GM12878 (cell line): ENCODE results near the gene TGDS. TPM values are rescaled to one million over a fixed set of nuclear protein-coding genes. Genes with fewer than 3 reads are reported as not detected.

Source experiments
- BACH1 ChIP-seq: fragments of 450-650 bp; IDR thresholded peaks from 2 replicates; pipeline ENCODE4 v1.6.1; 2017; ENCODE audit warnings: mild to moderate bottlenecking, borderline replicate concordance
- CBX3 ChIP-seq: fragments of 200-600 bp; sonication (generic); IDR thresholded peaks from 2 replicates; pipeline ENCODE4 v1.6.1; 2016; ENCODE audit warnings: low read depth, borderline replicate concordance
- DPF2 ChIP-seq: fragments of 450-650 bp; IDR thresholded peaks from 2 replicates; pipeline ENCODE4 v1.6.1; 2017; ENCODE audit warnings: mild to moderate bottlenecking
- EGR1 ChIP-seq, 2 experiments: IDR thresholded peaks; 1 replicate in 1 of 2; 2 replicates in 1 of 2; pipeline ENCODE4 v1.6.1; 2011 to 2012; ENCODE audit warnings: low read depth in 2 of 2, low read length in 2 of 2, borderline replicate concordance in 1 of 2, mild to moderate bottlenecking in 1 of 2, moderate library complexity in 1 of 2
- HCFC1 ChIP-seq: fragments of 150-350 bp; IDR thresholded peaks from 2 replicates; pipeline ENCODE4 v1.6.1; 2014; ENCODE audit warnings: low read length
- JUND ChIP-seq: IDR thresholded peaks from 2 replicates; pipeline ENCODE4 v1.6.1; 2012; ENCODE audit warnings: low read depth, mild to moderate bottlenecking, low read length, improper control_type of control experiment, moderate library complexity
- LARP7 ChIP-seq: fragments of 450-650 bp; IDR thresholded peaks from 2 replicates; pipeline ENCODE4 v1.6.1; 2017; ENCODE audit warnings: mild to moderate bottlenecking
- NFYB ChIP-seq: IDR thresholded peaks from 2 replicates; pipeline ENCODE4 v1.6.1; 2011; ENCODE audit warnings: low read depth, mild to moderate bottlenecking, low read length, improper control_type of control experiment, moderate library complexity; ENCODE audit not compliant: insufficient read depth
- POLR2AphosphoS5 ChIP-seq: IDR thresholded peaks from 2 replicates; pipeline ENCODE4 v1.6.1; 2011; ENCODE audit warnings: mild to moderate bottlenecking, low read length, inconsistent platforms
- POU2F2 ChIP-seq: IDR thresholded peaks from 3 replicates; pipeline ENCODE4 v1.6.1; 2011; ENCODE audit warnings: low read depth, mild to moderate bottlenecking, low read length, borderline replicate concordance
- RB1 ChIP-seq: fragments of 450-650 bp; formaldehyde crosslinking; IDR thresholded peaks from 2 replicates; pipeline ENCODE4 v1.6.1; 2017; ENCODE audit warnings: mild to moderate bottlenecking, borderline replicate concordance
- RCOR1 ChIP-seq: conservative IDR thresholded peaks from 2 replicates; pipeline ENCODE4 v1.6.1; 2012; ENCODE audit warnings: low read depth, low read length, improper control_type of control experiment
- SMAD5 ChIP-seq: IDR thresholded peaks from 2 replicates; pipeline ENCODE4 v1.6.1; 2016; ENCODE audit warnings: antibody characterized with exemption, low read depth
- SMARCA5 ChIP-seq: fragments of 450-650 bp; IDR thresholded peaks from 2 replicates; pipeline ENCODE4 v1.6.1; 2017; ENCODE audit warnings: mild to moderate bottlenecking
- SP1 ChIP-seq: IDR thresholded peaks from one replicate; pipeline ENCODE4 v1.6.1; 2011; ENCODE audit warnings: low read depth, low read length
- SUPT20H ChIP-seq: IDR thresholded peaks from 2 replicates; pipeline ENCODE4 v1.6.1; 2011; ENCODE audit warnings: low read depth, mild to moderate bottlenecking, low read length, moderate library complexity, borderline replicate concordance; ENCODE audit not compliant: control insufficient read depth
- TBL1XR1 ChIP-seq: IDR thresholded peaks from 2 replicates; pipeline ENCODE4 v1.6.1; 2012; ENCODE audit warnings: low read depth, low read length, improper control_type of control experiment
- TCF12 ChIP-seq: IDR thresholded peaks from 2 replicates; pipeline ENCODE4 v1.6.1; 2011; ENCODE audit warnings: low read depth, mild to moderate bottlenecking, low read length
- ZNF207 ChIP-seq: fragments of 450-650 bp; IDR thresholded peaks from 2 replicates; pipeline ENCODE4 v1.6.1; 2014; ENCODE audit warnings: antibody characterized with exemption, mild to moderate bottlenecking, borderline replicate concordance
- polyA plus RNA-seq, 11 experiments: library from polyadenylated mRNA; depleted of rRNA in 4 of 11; unstranded in 6 of 11; stranded (reverse) in 5 of 11; fragments of >200 nt; fragmentation: Nextera tagmentation in 4 of 11; fragmentation: Illumina TruSeq in 1 of 11; extraction: Ambion mirVana in 4 of 11; extraction: Trizol in 1 of 11; gene quantifications; 1 replicate in 1 of 11; 2 replicates in 10 of 11; pipeline versions ENCODE4 v1.2.1 to v1.2.3, GENCODE V29; 2011 to 2016; ENCODE audit warnings: inconsistent platforms in 2 of 11, missing spikeins in 2 of 11, low read depth in 1 of 11
- total RNA-seq, 4 experiments: library from RNA; depleted of rRNA in 3 of 4; stranded (reverse); fragments of >200 nt in 3 of 4; fragmentation: Illumina TruSeq in 1 of 4; extraction: Trizol in 1 of 4; gene quantifications; 2 replicates each; pipeline versions ENCODE4 v1.2.1 to v1.2.3, GENCODE V29; 2013 to 2021
- TF ChIP-seq, protein P1 (sequence below): fragments of 450-650 bp; conservative IDR thresholded peaks from 2 replicates; pipeline ENCODE4 v1.6.1; 2017; ENCODE audit warnings: mild to moderate bottlenecking, moderate library complexity
- TF ChIP-seq, protein P2 (sequence below): IDR thresholded peaks from 2 replicates; pipeline ENCODE4 v1.6.1; 2012; ENCODE audit warnings: low read depth, low read length, improper control_type of control experiment
- TF ChIP-seq, protein P3 (sequence below): fragments of 450-650 bp; IDR thresholded peaks from 2 replicates; pipeline ENCODE4 v1.6.1; 2017; ENCODE audit warnings: borderline replicate concordance
- TF ChIP-seq, protein P4 (sequence below): fragments of 450-650 bp; IDR thresholded peaks from 2 replicates; pipeline ENCODE4 v1.6.1; 2018; ENCODE audit warnings: mild to moderate bottlenecking, low read depth, moderate library complexity; ENCODE audit not compliant: partially characterized antibody

TGDS gene
- total and polyA plus RNA-seq, 10 of the 15 experiments (the other 5 are each of a cell fraction or from before 2014, with no cell fraction given) = 13.1 to 44.3 (median 23.8) TPM

DNA sequence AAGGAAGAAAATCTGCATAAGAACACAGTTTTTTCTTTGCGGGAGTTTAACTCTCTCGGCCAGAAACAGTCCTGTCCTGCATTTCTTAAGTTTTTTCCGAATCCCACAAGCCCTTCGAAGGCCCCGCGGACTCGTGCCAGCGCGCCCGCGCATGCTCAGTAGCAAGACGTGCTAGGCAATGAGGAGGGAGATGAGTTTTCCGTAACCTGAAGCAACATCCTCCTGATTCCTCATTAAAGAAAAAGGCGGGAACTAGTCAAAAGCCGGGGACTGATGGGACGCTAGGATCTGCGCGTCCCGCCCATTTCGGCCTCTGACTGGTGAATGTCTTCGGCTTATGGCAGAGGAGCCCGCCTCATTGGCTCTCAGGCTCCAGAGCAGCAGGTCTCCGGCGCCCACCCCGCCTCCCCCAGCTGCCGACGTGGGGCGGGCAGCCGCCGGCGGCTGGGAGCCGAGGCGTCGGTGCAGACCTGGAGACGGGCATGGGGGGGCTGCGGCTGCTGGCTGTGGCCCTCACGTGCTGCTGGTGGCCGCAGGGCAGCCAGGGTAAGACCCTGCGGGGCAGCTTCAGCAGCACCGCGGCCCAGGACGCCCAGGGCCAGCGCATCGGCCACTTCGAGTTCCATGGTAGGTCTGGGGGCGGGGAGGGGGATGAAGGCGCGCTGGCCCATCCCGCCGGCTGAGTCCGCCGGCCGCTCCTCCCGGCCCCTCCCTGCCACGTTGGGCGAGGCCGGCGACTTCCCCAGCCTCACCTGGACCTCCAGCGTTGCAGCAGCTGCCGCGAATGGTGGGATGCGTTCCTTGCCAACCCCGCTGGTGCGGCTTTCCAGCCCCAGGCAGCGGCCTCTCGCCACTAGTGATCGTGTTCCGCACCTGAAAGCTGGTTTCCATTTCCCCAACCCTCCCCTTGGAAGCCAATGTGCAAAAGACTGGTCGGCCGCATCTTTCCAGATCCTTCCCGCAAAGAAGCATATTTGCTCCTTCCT lies 5.8 kb upstream of the TGDS start, which contains the start of gene GPR180 (continued):
- TF ChIP-seq TCF12 = peak; percentile 58; the same call in 1 of the 2 replicates
- TF ChIP-seq POLR2AphosphoS5 = peak; percentile 69
- no peak for TF ChIP-seq RCOR1
- TF ChIP-seq NFYB = peak; percentile 78
- peak; percentile 81; the same call in 1 of the 2 replicates for TF ChIP-seq ZNF207
- no peak for TF ChIP-seq TBL1XR1
- 0 out of 2 replicates have a peak, but pooled peaks have one; percentile 53 for TF ChIP-seq SMARCA5
- TF ChIP-seq, protein P1, sequence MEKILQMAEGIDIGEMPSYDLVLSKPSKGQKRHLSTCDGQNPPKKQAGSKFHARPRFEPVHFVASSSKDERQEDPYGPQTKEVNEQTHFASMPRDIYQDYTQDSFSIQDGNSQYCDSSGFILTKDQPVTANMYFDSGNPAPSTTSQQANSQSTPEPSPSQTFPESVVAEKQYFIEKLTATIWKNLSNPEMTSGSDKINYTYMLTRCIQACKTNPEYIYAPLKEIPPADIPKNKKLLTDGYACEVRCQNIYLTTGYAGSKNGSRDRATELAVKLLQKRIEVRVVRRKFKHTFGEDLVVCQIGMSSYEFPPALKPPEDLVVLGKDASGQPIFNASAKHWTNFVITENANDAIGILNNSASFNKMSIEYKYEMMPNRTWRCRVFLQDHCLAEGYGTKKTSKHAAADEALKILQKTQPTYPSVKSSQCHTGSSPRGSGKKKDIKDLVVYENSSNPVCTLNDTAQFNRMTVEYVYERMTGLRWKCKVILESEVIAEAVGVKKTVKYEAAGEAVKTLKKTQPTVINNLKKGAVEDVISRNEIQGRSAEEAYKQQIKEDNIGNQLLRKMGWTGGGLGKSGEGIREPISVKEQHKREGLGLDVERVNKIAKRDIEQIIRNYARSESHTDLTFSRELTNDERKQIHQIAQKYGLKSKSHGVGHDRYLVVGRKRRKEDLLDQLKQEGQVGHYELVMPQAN = peak; percentile 81
- TF ChIP-seq, protein P2, sequence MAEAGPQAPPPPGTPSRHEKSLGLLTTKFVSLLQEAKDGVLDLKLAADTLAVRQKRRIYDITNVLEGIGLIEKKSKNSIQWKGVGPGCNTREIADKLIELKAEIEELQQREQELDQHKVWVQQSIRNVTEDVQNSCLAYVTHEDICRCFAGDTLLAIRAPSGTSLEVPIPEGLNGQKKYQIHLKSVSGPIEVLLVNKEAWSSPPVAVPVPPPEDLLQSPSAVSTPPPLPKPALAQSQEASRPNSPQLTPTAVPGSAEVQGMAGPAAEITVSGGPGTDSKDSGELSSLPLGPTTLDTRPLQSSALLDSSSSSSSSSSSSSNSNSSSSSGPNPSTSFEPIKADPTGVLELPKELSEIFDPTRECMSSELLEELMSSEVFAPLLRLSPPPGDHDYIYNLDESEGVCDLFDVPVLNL = 0 out of 2 replicates have a peak, but pooled peaks have one; percentile 15
- no peak for TF ChIP-seq JUND
- 0 out of 3 replicates have a peak, but pooled peaks have one; percentile 12 for TF ChIP-seq POU2F2
- TF ChIP-seq SUPT20H = no peak
- TF ChIP-seq RB1 = peak; percentile 57; the same call in 1 of the 2 replicates
- no peak for TF ChIP-seq CBX3
- TF ChIP-seq DPF2 = peak; percentile 75
- TF ChIP-seq BACH1 = peak; percentile 61
- TF ChIP-seq HCFC1 = no peak
- peak; percentile 94 for TF ChIP-seq SP1
- 0 out of 2 replicates have a peak, but pooled peaks have one; percentile 30 for TF ChIP-seq SMAD5
- TF ChIP-seq, protein P3, sequence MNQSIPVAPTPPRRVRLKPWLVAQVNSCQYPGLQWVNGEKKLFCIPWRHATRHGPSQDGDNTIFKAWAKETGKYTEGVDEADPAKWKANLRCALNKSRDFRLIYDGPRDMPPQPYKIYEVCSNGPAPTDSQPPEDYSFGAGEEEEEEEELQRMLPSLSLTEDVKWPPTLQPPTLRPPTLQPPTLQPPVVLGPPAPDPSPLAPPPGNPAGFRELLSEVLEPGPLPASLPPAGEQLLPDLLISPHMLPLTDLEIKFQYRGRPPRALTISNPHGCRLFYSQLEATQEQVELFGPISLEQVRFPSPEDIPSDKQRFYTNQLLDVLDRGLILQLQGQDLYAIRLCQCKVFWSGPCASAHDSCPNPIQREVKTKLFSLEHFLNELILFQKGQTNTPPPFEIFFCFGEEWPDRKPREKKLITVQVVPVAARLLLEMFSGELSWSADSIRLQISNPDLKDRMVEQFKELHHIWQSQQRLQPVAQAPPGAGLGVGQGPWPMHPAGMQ = no peak
- TF ChIP-seq EGR1 (IDR thresholded peaks at IDR 0.05; ENCODE audit: borderline replicate concordance in 1 of 2, low read depth in 2 of 2, low read length in 2 of 2) = 0 out of 3 replicates have a peak, but pooled peaks of 1 of the 2 experiments have one; percentile 6
- TF ChIP-seq, protein P4, sequence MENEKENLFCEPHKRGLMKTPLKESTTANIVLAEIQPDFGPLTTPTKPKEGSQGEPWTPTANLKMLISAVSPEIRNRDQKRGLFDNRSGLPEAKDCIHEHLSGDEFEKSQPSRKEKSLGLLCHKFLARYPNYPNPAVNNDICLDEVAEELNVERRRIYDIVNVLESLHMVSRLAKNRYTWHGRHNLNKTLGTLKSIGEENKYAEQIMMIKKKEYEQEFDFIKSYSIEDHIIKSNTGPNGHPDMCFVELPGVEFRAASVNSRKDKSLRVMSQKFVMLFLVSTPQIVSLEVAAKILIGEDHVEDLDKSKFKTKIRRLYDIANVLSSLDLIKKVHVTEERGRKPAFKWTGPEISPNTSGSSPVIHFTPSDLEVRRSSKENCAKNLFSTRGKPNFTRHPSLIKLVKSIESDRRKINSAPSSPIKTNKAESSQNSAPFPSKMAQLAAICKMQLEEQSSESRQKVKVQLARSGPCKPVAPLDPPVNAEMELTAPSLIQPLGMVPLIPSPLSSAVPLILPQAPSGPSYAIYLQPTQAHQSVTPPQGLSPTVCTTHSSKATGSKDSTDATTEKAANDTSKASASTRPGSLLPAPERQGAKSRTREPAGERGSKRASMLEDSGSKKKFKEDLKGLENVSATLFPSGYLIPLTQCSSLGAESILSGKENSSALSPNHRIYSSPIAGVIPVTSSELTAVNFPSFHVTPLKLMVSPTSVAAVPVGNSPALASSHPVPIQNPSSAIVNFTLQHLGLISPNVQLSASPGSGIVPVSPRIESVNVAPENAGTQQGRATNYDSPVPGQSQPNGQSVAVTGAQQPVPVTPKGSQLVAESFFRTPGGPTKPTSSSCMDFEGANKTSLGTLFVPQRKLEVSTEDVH = peak; percentile 65
- TF ChIP-seq LARP7 = peak; percentile 93
